T-helper 2 cell treated with Interferon-gamma antibody and Interleukin-4, amounts not matched to agents 5 μg/mL and 100 μg/mL, for 36 hours (primary cell): ENCODE results near the gene SLC30A5.
"Not testable (repeated sequence)": the region's sequence is repeated elsewhere in the genome, so short reads cannot be mapped to it uniquely, and the experiment has no call there.

Experiments
- DNase-seq: peaks from one replicate; pipeline ENCODE4 v3.0.0; 2021; ENCODE audit warnings: low spot score
- H3K27ac Mint-ChIP-seq: one replicate; pipeline ENCODE4 v1.8.0; 2021; ENCODE audit warnings: mild to moderate bottlenecking, mixed read lengths
- H3K27me3 Mint-ChIP-seq: one replicate; pipeline ENCODE4 v1.8.0; 2021; ENCODE audit warnings: low read depth, mixed read lengths
- H3K36me3 Mint-ChIP-seq: one replicate; pipeline ENCODE4 v1.8.0; 2021; ENCODE audit warnings: low read depth, mixed read lengths
- H3K4me1 Mint-ChIP-seq: one replicate; pipeline ENCODE4 v1.8.0; 2021; ENCODE audit warnings: low read depth, mixed read lengths
- H3K4me3 Mint-ChIP-seq: one replicate; pipeline ENCODE4 v1.8.0; 2022; ENCODE audit warnings: mild to moderate bottlenecking, moderate library complexity, mixed read lengths
- H3K9me3 Mint-ChIP-seq: one replicate; pipeline ENCODE4 v1.8.0; 2021; ENCODE audit warnings: mixed read lengths

Gene SLC30A5

GRCh38 chr5:69131304-69131703 lies 37.5 kb downstream of the SLC30A5 start:
- Mint-ChIP-seq H3K27ac (no peak overlapping the region), H3K36me3 (peaks cover 25% of the 10 kb centered on the region), H3K4me3 (no peak overlapping the region)

GRCh38 chr5:69134126-69134525 lies 40.3 kb downstream of the SLC30A5 start:
- Mint-ChIP-seq H3K4me3 (no peak overlapping the region), H3K4me1 (no peaks in the 10 kb centered on the region), H3K27me3 (no peaks in the 10 kb centered on the region), H3K27ac (no peak overlapping the region), H3K9me3 (no peaks in the 10 kb centered on the region), H3K36me3 (peaks cover 12% of the 10 kb centered on the region)
- no peak for DNase-seq

More at GRCh38 chr5:69131304-69131703, 37.5 kb downstream of the SLC30A5 start:
- Mint-ChIP-seq H3K27me3 (no peaks in the 10 kb centered on the region), H3K9me3 (no peaks in the 10 kb centered on the region), H3K4me1 (no peaks in the 10 kb centered on the region)
- no peak for DNase-seq

- no peak overlapping the region for H3K4me3 Mint-ChIP-seq
- no peaks in the 10 kb centered on the region for H3K4me1 Mint-ChIP-seq
- H3K27ac Mint-ChIP-seq: no peak overlapping the region
- no peaks in the 10 kb centered on the region for H3K27me3 Mint-ChIP-seq
- no peak for DNase-seq
- H3K36me3 Mint-ChIP-seq: peaks cover 7% of the 10 kb centered on the region
- H3K9me3 Mint-ChIP-seq: peaks cover 14% of the 10 kb centered on the region
These were observed 42.5 kb downstream of the SLC30A5 start for GRCh38 chr5:69136293-69136692.

- H3K4me1 Mint-ChIP-seq, H3K27ac Mint-ChIP-seq, H3K4me3 Mint-ChIP-seq, DNase-seq, H3K36me3 Mint-ChIP-seq, H3K27me3 Mint-ChIP-seq: not testable (repeated sequence)
- H3K9me3 Mint-ChIP-seq: peaks cover 15% of the 10 kb centered on the region
These were observed 43.4 kb downstream of the SLC30A5 start for GRCh38 chr5:69137208-69137607.

- DNase-seq: no peak
- Mint-ChIP-seq H3K4me1 (no peaks in the 10 kb centered on the region), H3K4me3 (no peak overlapping the region), H3K9me3 (peaks cover 15% of the 10 kb centered on the region), H3K27ac (no peak overlapping the region), H3K36me3 (peaks cover 7% of the 10 kb centered on the region), H3K27me3 (no peaks in the 10 kb centered on the region)
These were observed 44.0 kb downstream of the SLC30A5 start for GRCh38 chr5:69137807-69138206.

- Mint-ChIP-seq H3K36me3 (peaks cover 3% of the 10 kb centered on the region), H3K27me3 (no peaks in the 10 kb centered on the region), H3K4me3 (no peak overlapping the region), H3K27ac (no peak overlapping the region), H3K4me1 (no peaks in the 10 kb centered on the region), H3K9me3 (peaks cover 15% of the 10 kb centered on the region)
- no peak for DNase-seq
These were observed 45.0 kb downstream of the SLC30A5 start for GRCh38 chr5:69138766-69139165.

- H3K27me3 Mint-ChIP-seq, DNase-seq, H3K4me1 Mint-ChIP-seq, H3K27ac Mint-ChIP-seq, H3K4me3 Mint-ChIP-seq, H3K36me3 Mint-ChIP-seq: not testable (repeated sequence)
- peaks cover 15% of the 10 kb centered on the region for H3K9me3 Mint-ChIP-seq
These were observed 46.4 kb downstream of the SLC30A5 start for GRCh38 chr5:69140239-69140638.

GRCh38 chr5:69140827-69141226 lies 47.0 kb downstream of the SLC30A5 start:
- Mint-ChIP-seq H3K27ac (no peak overlapping the region), H3K4me3 (no peak overlapping the region), H3K27me3 (no peaks in the 10 kb centered on the region), H3K4me1 (no peaks in the 10 kb centered on the region), H3K9me3 (peaks cover 15% of the 10 kb centered on the region), H3K36me3 (peaks cover under 1% of the 10 kb centered on the region)
- DNase-seq: no peak

- not testable (repeated sequence) for H3K9me3 Mint-ChIP-seq, H3K27ac Mint-ChIP-seq, H3K4me1 Mint-ChIP-seq, H3K36me3 Mint-ChIP-seq, DNase-seq, H3K27me3 Mint-ChIP-seq, H3K4me3 Mint-ChIP-seq
These were observed 54.8 kb downstream of the SLC30A5 start for GRCh38 chr5:69148576-69148975.

GRCh38 chr5:69148981-69149675 lies 55.3 kb downstream of the SLC30A5 start:
- H3K4me3 Mint-ChIP-seq: no peak overlapping the region
- H3K9me3 Mint-ChIP-seq: no peaks in the 10 kb centered on the region
- H3K36me3 Mint-ChIP-seq: no peaks in the 10 kb centered on the region
- no peak overlapping the region for H3K27ac Mint-ChIP-seq
- no peaks in the 10 kb centered on the region for H3K27me3 Mint-ChIP-seq
- no peaks in the 10 kb centered on the region for H3K4me1 Mint-ChIP-seq
- DNase-seq: no peak

GRCh38 chr5:69149676-69150010 lies 55.8 kb downstream of the SLC30A5 start:
- Mint-ChIP-seq H3K36me3 (no peaks in the 10 kb centered on the region), H3K4me1 (no peaks in the 10 kb centered on the region), H3K4me3 (no peak overlapping the region), H3K27me3 (no peaks in the 10 kb centered on the region), H3K27ac (no peak overlapping the region), H3K9me3 (no peaks in the 10 kb centered on the region)
- no peak for DNase-seq

GRCh38 chr5:69152731-69153130 lies 58.9 kb downstream of the SLC30A5 start:
- no peak overlapping the region for H3K4me3 Mint-ChIP-seq
- DNase-seq: no peak
- H3K27ac Mint-ChIP-seq: no peak overlapping the region
- no peaks in the 10 kb centered on the region for H3K9me3 Mint-ChIP-seq
- no peaks in the 10 kb centered on the region for H3K4me1 Mint-ChIP-seq
- no peaks in the 10 kb centered on the region for H3K27me3 Mint-ChIP-seq
- no peaks in the 10 kb centered on the region for H3K36me3 Mint-ChIP-seq

- no peak overlapping the region for H3K4me3 Mint-ChIP-seq
- no peak for DNase-seq
- no peaks in the 10 kb centered on the region for H3K36me3 Mint-ChIP-seq
- H3K27ac Mint-ChIP-seq: no peak overlapping the region
- no peaks in the 10 kb centered on the region for H3K27me3 Mint-ChIP-seq
- no peaks in the 10 kb centered on the region for H3K4me1 Mint-ChIP-seq
- H3K9me3 Mint-ChIP-seq: no peaks in the 10 kb centered on the region
These were observed 62.6 kb downstream of the SLC30A5 start for GRCh38 chr5:69156456-69156855.

GRCh38 chr5:69158039-69158438 lies 64.2 kb downstream of the SLC30A5 start:
- DNase-seq: no peak
- Mint-ChIP-seq H3K4me1 (no peaks in the 10 kb centered on the region), H3K4me3 (no peak overlapping the region), H3K27me3 (no peaks in the 10 kb centered on the region), H3K36me3 (no peaks in the 10 kb centered on the region), H3K27ac (no peak overlapping the region), H3K9me3 (no peaks in the 10 kb centered on the region)

GRCh38 chr5:69160651-69161050 lies 66.8 kb downstream of the SLC30A5 start:
- no peak for DNase-seq
- Mint-ChIP-seq H3K4me3 (no peak overlapping the region), H3K27me3 (no peaks in the 10 kb centered on the region), H3K27ac (no peak overlapping the region), H3K4me1 (no peaks in the 10 kb centered on the region), H3K36me3 (no peaks in the 10 kb centered on the region), H3K9me3 (no peaks in the 10 kb centered on the region)
